ENCODE results near the gene ADORA3. TPM values are rescaled to one million over a fixed set of nuclear protein-coding genes. Genes with fewer than 3 reads are reported as not detected.

Gene ADORA3
- under 1 TPM in 1 of 3 donors, not detected in 2; 0.40 TPM for total RNA-seq
- total RNA-seq (2013), result 0.79 TPM

GRCh38 chr1:111503585-111504060, at the start of gene ADORA3, which contains the start of gene TMIGD3:
ADORA3 (minus strand) TSS chr1:111503633; CDS start chr1:111503354, 279 bp downstream.
TMIGD3 (minus strand) TSS chr1:111503633; CDS start chr1:111503354, 279 bp downstream.
- no peaks in the 10 kb centered on the region for H3K9me3 Mint-ChIP-seq
- 28% methylated on average over 4 of the region's 4 CpGs for WGBS (ENCODE audit: insufficient coverage)
- H3K4me3 Mint-ChIP-seq, result no peak within 1 kb of the TSS
- TF ChIP-seq, protein P1, sequence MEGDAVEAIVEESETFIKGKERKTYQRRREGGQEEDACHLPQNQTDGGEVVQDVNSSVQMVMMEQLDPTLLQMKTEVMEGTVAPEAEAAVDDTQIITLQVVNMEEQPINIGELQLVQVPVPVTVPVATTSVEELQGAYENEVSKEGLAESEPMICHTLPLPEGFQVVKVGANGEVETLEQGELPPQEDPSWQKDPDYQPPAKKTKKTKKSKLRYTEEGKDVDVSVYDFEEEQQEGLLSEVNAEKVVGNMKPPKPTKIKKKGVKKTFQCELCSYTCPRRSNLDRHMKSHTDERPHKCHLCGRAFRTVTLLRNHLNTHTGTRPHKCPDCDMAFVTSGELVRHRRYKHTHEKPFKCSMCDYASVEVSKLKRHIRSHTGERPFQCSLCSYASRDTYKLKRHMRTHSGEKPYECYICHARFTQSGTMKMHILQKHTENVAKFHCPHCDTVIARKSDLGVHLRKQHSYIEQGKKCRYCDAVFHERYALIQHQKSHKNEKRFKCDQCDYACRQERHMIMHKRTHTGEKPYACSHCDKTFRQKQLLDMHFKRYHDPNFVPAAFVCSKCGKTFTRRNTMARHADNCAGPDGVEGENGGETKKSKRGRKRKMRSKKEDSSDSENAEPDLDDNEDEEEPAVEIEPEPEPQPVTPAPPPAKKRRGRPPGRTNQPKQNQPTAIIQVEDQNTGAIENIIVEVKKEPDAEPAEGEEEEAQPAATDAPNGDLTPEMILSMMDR (IDR thresholded peaks at IDR 0.05), result no peak
- no peak for ATAC-seq
- no peaks in the 10 kb centered on the region for H3K36me3 ChIP-seq (ENCODE audit: control insufficient read depth, insufficient read depth, low read length)
- H3K4me1 Mint-ChIP-seq, result peaks cover 23 to 35% of the 10 kb centered on the region in 2 donors
- H3K27ac Mint-ChIP-seq, result no peak within 1 kb of the TSS
- no peaks in the 10 kb centered on the region for H3K9me3 ChIP-seq (ENCODE audit: control insufficient read depth, insufficient read depth, low read length)
- H3K27me3 Mint-ChIP-seq (ENCODE audit: low read depth in 2 of 2), result no peaks in the 10 kb centered on the region
- no peak within 1 kb of the TSS for H3K4me3 ChIP-seq (ENCODE audit: low read length)
- peaks cover 54% of the 10 kb centered on the region for H3K4me1 ChIP-seq (ENCODE audit: control insufficient read depth, insufficient read depth, low read length)
- no peak within 1 kb of the TSS for H3K27ac ChIP-seq (ENCODE audit: low read length)
- intact Hi-C loops (cut with micrococcal nuclease), result no loop called here
- H3K27me3 ChIP-seq (ENCODE audit: control insufficient read depth, insufficient read depth, low read length), result no peaks in the 10 kb centered on the region
- no peaks in the 10 kb centered on the region for H3K36me3 Mint-ChIP-seq
- peak in 1 of 2 donors; percentile 37 for DNase-seq

- 95% methylated on average over 3 of the region's 3 CpGs for WGBS (ENCODE audit: insufficient coverage)
- no peaks in the 10 kb centered on the region for H3K36me3 ChIP-seq (ENCODE audit: control insufficient read depth, insufficient read depth, low read length)
- intact Hi-C loops (cut with micrococcal nuclease), result no loop called here
- H3K9me3 ChIP-seq (ENCODE audit: control insufficient read depth, insufficient read depth, low read length), result no peaks in the 10 kb centered on the region
- ATAC-seq (no peak), DNase-seq (no peak)
- H3K4me3 ChIP-seq (ENCODE audit: low read length), result no peak overlapping the region
- TF ChIP-seq, protein P1 (IDR thresholded peaks at IDR 0.05), result no peak
- no peaks in the 10 kb centered on the region for H3K4me1 ChIP-seq (ENCODE audit: control insufficient read depth, insufficient read depth, low read length)
- no peaks in the 10 kb centered on the region for H3K27me3 ChIP-seq (ENCODE audit: control insufficient read depth, insufficient read depth, low read length)
- H3K4me1 Mint-ChIP-seq, result no peaks in the 10 kb centered on the region
- H3K27me3 Mint-ChIP-seq (ENCODE audit: low read depth in 2 of 2), result peaks cover 3 to 12% of the 10 kb centered on the region in 2 donors
- H3K36me3 Mint-ChIP-seq, result no peaks in the 10 kb centered on the region
- no peak overlapping the region for H3K27ac Mint-ChIP-seq
- H3K9me3 Mint-ChIP-seq, result no peaks in the 10 kb centered on the region
- no peak overlapping the region for H3K27ac ChIP-seq (ENCODE audit: low read length)
- no peak overlapping the region for H3K4me3 Mint-ChIP-seq
Observed at GRCh38 chr1:111553196-111553595, 49.8 kb upstream of the ADORA3 start.

GRCh38 chr1:111552587-111552986, 49.2 kb upstream of the ADORA3 start:
- Histone ChIP-seq H3K4me1 (ENCODE audit: control insufficient read depth, insufficient read depth, low read length) (no peaks in the 10 kb centered on the region), H3K36me3 (ENCODE audit: control insufficient read depth, insufficient read depth, low read length) (no peaks in the 10 kb centered on the region), H3K9me3 (ENCODE audit: control insufficient read depth, insufficient read depth, low read length) (no peaks in the 10 kb centered on the region), H3K27me3 (ENCODE audit: control insufficient read depth, insufficient read depth, low read length) (no peaks in the 10 kb centered on the region), H3K27ac (ENCODE audit: low read length) (no peak overlapping the region), H3K4me3 (ENCODE audit: low read length) (no peak overlapping the region)
- no peak overlapping the region for H3K4me3 Mint-ChIP-seq
- DNase-seq (no peak), ATAC-seq (no peak)
- H3K4me1 Mint-ChIP-seq, result no peaks in the 10 kb centered on the region
- H3K9me3 Mint-ChIP-seq, result no peaks in the 10 kb centered on the region
- no peak overlapping the region for H3K27ac Mint-ChIP-seq
- intact Hi-C loops (cut with micrococcal nuclease), result no loop called here
- TF ChIP-seq, protein P1 (IDR thresholded peaks at IDR 0.05), result no peak
- no peaks in the 10 kb centered on the region for H3K36me3 Mint-ChIP-seq
- peaks cover under 1 to 12% of the 10 kb centered on the region in 2 donors for H3K27me3 Mint-ChIP-seq (ENCODE audit: low read depth in 2 of 2)
